D721Med (cell line): ENCODE data around the gene SEMA6B.
A peak's percentile ranks its signal among the peaks of the same experiment; 100 is the strongest.

ENCODE experiments used
- DNase-seq: peaks from one replicate; pipeline ENCODE4 v3.0.0; 2011; ENCODE audit warnings: low spot score; ENCODE audit not compliant: insufficient read length
- FAIRE-seq: peaks from 2 replicates; lab custom pipeline; 2011; peaks lifted over from hg19 to GRCh38; lab: Jason Lieb, UNC
- TF ChIP-seq, protein P1 (sequence below): IDR thresholded peaks from 2 replicates; pipeline ENCODE4 v1.5.1; 2012; ENCODE audit warnings: mild to moderate bottlenecking, control low read depth; ENCODE audit not compliant: insufficient read depth; ENCODE audit errors: missing control alignments

The SEMA6B gene

DNA sequence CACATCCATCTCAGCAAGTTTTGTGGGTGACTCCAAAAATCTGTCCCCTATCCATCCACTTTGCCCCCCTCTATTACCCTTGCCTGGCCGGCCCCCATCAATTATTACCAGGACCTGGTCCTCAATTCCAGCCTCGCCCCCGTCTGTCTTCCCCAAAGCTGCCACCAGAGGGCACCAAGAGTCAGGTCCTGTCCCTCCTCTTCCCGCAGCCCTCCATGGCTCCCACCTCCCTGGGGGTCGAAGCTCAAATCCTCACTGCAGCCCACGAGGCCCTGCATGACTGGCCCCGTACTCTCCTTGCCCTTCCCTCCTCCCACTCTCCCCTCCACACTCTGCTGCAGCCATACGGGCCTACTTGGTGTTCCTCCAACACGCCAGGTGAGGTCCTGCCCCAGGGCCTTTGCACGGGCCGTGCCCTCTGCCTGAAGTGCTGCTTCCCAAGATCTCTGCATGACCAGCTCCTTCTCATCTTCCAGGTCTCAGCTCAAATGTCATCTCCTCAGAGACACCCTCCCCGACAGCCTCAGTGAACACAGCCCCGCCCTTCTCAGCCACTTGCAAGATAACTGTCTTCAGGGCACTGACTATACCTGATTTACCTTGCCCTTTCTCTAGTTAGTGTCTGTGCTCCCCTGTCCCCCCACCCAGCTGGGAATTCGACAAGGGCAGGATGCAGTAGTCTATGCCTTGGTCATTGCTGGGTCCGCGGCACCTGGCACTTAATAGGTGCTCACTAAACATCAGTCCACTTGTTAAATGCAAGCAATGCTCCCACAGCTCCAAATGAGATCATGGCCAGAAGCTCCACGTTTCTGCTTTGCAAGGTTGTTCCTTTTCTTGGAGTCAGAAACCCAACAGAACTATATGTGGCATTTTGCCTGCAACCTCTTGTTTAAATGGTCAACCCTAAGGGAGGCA, 16.8 kb upstream of the SEMA6B start:
- FAIRE-seq: no peak
- DNase-seq: peak; percentile 75
- TF ChIP-seq, protein P1, sequence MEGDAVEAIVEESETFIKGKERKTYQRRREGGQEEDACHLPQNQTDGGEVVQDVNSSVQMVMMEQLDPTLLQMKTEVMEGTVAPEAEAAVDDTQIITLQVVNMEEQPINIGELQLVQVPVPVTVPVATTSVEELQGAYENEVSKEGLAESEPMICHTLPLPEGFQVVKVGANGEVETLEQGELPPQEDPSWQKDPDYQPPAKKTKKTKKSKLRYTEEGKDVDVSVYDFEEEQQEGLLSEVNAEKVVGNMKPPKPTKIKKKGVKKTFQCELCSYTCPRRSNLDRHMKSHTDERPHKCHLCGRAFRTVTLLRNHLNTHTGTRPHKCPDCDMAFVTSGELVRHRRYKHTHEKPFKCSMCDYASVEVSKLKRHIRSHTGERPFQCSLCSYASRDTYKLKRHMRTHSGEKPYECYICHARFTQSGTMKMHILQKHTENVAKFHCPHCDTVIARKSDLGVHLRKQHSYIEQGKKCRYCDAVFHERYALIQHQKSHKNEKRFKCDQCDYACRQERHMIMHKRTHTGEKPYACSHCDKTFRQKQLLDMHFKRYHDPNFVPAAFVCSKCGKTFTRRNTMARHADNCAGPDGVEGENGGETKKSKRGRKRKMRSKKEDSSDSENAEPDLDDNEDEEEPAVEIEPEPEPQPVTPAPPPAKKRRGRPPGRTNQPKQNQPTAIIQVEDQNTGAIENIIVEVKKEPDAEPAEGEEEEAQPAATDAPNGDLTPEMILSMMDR: peak; percentile 77

DNA sequence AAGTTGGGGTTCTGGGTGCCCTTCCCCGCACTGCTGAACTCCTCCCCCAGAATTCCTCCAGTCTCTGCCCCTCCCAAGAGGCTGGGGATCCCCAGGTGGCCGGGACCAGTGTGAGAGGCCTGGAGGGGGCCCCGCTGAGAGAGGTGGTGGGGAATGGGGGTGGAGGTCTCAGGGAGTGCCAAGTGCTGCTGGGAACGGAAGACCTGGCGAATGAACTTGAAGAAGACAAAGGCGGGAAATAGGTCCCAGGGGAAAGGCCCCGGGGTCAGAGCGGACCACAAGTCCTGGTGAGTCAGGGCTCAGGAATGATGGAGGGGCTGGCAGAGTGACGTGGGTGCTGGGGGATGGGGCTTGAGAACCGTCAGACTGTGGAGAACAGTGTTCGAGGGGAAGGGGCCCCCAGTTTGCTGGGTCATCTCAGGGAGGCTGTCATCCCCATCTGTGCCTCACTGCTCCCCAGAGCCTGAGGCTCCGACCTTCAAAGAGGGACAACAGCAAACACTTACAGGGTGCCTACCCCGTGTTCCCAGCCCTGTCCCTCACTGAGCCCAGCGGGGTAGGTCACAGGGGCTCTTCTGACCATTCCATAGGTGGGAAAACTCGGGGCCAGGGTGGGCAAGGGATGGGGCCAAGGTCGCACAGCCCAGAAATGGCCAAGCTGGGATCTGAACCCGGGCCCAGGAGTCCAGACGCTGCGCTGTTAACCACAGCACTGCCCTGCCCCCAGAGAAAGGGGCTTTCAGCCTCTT, 16.0 kb upstream of the SEMA6B start:
- TF ChIP-seq, protein P1: no peak
- no peak for DNase-seq
- FAIRE-seq: no peak

DNA sequence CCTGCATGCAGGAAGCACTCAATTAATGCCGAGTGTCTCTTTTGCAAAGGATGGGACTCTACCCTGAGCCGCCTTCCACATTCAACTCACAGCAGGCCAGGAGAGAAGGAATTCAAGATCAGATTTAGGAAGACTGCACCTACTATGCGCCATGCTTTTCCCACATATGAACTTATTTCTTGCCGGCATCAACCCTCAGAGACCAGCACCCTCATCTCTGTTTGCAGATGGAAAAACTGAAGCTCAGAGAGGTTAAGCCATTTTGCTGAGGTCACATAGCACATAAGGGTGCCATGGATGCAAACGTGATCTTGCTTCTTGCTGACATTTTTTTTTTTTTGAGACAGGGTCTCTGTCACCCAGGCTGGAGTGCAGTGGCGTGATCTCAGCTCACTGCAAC, 14.2 kb upstream of the SEMA6B start:
- TF ChIP-seq, protein P1: no peak
- FAIRE-seq (no peak), DNase-seq (no peak)

DNA sequence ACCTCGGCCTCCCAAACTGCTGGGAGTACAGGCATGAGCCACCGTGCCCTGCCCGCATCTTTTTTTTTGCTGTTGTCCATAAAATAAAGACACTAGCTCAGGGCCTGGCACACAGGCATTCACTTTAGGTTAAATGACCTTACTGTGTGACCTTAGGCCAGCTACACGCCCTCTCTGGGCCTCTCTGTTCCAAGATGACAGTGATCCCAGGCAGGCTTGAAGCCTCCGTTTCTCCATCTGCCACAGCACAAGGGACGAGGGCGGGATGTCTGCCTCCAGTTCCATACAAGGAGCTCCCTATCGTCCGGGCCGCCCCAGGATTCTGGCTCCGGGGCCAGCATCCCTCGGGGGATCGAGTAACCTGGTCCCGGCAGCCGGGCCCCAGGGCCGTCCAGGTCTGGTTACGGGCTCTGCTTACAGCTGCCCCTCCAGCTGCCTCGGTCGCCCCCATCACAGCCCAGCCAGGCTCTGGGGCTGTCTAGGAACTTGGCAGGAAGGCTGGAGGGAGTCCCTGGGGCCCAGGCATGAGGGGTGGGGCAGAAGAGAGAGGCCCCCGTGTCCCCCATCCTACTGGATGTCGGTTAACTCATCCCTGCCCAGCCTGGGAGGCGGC, 11.9 kb upstream of the SEMA6B start:
- TF ChIP-seq, protein P1: no peak
- no peak for DNase-seq
- FAIRE-seq: no peak

DNA sequence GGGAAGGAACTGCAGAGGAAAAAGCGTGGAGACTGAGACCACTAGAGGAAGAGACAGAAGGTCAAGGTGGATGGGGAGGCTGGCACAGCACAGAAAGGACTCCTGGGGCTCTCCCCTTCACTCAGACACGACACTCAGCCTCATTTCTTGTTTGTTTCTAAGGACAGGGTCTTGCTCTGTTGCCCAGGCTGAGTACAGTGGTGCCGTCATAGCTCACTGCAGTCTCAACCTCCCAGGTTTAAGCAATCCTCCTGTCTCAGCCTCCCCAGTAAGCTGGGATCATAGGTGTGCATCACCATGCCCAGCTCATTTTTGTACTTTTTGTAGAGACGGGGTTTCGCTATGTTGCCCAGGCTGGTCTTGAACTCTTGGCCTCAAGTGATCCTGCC, 11.4 kb upstream of the SEMA6B start:
- TF ChIP-seq, protein P1: no peak
- FAIRE-seq (no peak), DNase-seq (no peak)

DNA sequence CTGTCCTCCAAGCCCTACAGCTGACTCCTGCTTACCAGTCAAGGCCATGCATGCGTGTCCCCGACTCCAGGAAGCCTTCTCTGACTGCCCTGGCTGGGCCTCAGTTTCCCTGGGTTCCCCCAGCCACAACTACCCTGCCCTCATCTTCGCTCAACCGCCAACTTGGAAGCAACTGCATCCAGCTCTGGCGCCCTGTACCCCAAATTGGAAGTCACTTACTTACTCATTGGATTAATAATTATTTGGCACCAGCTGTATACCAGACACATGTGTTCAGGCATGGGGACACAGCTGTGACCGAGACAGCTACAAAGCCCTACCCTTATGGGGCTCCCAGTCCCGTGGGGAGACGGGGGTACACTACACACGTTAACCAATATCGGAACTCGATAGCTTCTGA, 10.9 kb upstream of the SEMA6B start:
- TF ChIP-seq, protein P1: no peak
- no peak for FAIRE-seq
- no peak for DNase-seq
